Gastrocnemius medialis (tissue), 4 donors: ENCODE results near the gene MT1H. TPM values are rescaled to one million over a fixed set of nuclear protein-coding genes. Genes with fewer than 3 reads are reported as not detected.

Experiments
- ATAC-seq, 2 donors: fragments of 150-250 bp; one replicate each; pipeline ENCODE4 v1.9.1; 2016
- DNase-seq, 2 donors: peaks; one replicate each; pipeline ENCODE4 v3.0.0-alpha.2; 2019
- H3K27ac ChIP-seq, 4 donors: fragments of 200-600 bp; sonication (generic); 1 replicate in 1 of 4; 2 replicates in 3 of 4; pipeline ENCODE4 v1.5.1; 2016 to 2018; ENCODE audit warnings: mild to moderate bottlenecking in 2 of 4, moderate library complexity in 1 of 4
- H3K27me3 ChIP-seq, 3 donors: fragments of 200-600 bp; sonication (generic) in 2 of 3; 1 replicate in 1 of 3; 2 replicates in 2 of 3; pipeline versions ENCODE4 v1.5.1 to v1.6.0; 2016 to 2019; ENCODE audit warnings: mild to moderate bottlenecking in 1 of 3, moderate library complexity in 1 of 3
- H3K36me3 ChIP-seq, 2 donors: fragments of 200-600 bp; sonication (generic) in 1 of 2; one replicate each; pipeline ENCODE4 v1.5.1; 2017 to 2018
- H3K4me1 ChIP-seq, 2 donors: fragments of 200-600 bp; sonication (generic) in 1 of 2; one replicate each; pipeline ENCODE4 v1.5.1; 2016 to 2017; ENCODE audit warnings: mild to moderate bottlenecking in 2 of 2
- H3K4me3 ChIP-seq, 4 donors: fragments of 200-600 bp; sonication (generic) in 3 of 4; 1 replicate in 1 of 4; 2 replicates in 3 of 4; pipeline ENCODE4 v1.5.1; 2016 to 2019; ENCODE audit warnings: mild to moderate bottlenecking in 2 of 4
- H3K9me3 ChIP-seq, 3 donors: fragments of 200-600 bp; sonication (generic) in 2 of 3; 1 replicate in 1 of 3; 2 replicates in 2 of 3; pipeline ENCODE4 v1.5.1; 2016 to 2019
- POLR2A ChIP-seq, 2 donors: fragments of 450-650 bp; IDR thresholded peaks; one replicate each; pipeline ENCODE4 v1.6.1; 2017; ENCODE audit warnings: antibody characterized with exemption in 2 of 2, mild to moderate bottlenecking in 2 of 2, moderate library complexity in 2 of 2
- in situ Hi-C, 4 donors: fragments of 200-750 bp; cut with MboI; loops; one replicate each; pipeline versions ENCODE4 v1.15.0 to v1.8.0; 2017; ENCODE audit warnings: low sequenced_read_pairs in 4 of 4
- intact Hi-C: fragments of 100-400 bp; cut with DNase I; formaldehyde crosslinking; loops from one replicate; pipeline ENCODE4 v1.15.1; 2023; ENCODE audit warnings: low total_unique reads
- total RNA-seq, 4 donors: library from RNA; depleted of rRNA; stranded (reverse); fragments of >200 nt; gene quantifications; one replicate each; pipeline versions ENCODE4 v1.1.0 to v1.2.3, GENCODE V29; 2016
- TF ChIP-seq, protein P1 (sequence below), 5 experiments: fragments of 450-650 bp in 3 of 5; fragments of 200-600 bp in 2 of 5; sonication (generic) in 2 of 5; IDR thresholded peaks in 4 of 5; conservative IDR thresholded peaks in 1 of 5; 1 replicate in 4 of 5; 2 replicates in 1 of 5; pipeline ENCODE4 v1.5.1; 2016 to 2019; ENCODE audit warnings: antibody characterized with exemption in 5 of 5, mild to moderate bottlenecking in 3 of 5, moderate library complexity in 3 of 5

The MT1H gene
- total RNA-seq, 4 donors from 2014 or later, result not detected

DNA sequence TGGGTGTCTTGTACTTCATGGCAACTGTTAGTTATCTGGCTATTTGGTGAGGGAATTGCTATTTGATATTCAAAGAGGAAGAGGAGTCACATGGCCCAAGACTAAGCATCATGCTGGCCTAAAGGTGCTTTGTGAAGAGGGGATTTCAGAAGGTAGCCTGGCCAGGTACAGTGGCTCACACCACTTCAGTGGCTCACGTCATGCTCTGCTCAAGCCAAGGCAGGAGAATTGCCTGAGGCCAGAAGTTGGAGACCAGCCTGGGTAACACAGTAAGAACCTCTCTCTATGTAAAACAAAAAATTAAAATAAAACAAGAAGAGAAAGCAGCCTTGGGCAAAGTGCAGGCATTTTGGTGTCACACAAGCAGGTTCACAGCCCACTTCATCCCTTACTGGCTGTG, 24.3 kb upstream of the MT1H start:
- no peak overlapping the region for H3K4me3 ChIP-seq
- in situ Hi-C loops (no loop called here), intact Hi-C loops (no loop called here)
- no peak overlapping the region for H3K27ac ChIP-seq
- TF ChIP-seq, protein P1, sequence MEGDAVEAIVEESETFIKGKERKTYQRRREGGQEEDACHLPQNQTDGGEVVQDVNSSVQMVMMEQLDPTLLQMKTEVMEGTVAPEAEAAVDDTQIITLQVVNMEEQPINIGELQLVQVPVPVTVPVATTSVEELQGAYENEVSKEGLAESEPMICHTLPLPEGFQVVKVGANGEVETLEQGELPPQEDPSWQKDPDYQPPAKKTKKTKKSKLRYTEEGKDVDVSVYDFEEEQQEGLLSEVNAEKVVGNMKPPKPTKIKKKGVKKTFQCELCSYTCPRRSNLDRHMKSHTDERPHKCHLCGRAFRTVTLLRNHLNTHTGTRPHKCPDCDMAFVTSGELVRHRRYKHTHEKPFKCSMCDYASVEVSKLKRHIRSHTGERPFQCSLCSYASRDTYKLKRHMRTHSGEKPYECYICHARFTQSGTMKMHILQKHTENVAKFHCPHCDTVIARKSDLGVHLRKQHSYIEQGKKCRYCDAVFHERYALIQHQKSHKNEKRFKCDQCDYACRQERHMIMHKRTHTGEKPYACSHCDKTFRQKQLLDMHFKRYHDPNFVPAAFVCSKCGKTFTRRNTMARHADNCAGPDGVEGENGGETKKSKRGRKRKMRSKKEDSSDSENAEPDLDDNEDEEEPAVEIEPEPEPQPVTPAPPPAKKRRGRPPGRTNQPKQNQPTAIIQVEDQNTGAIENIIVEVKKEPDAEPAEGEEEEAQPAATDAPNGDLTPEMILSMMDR (IDR thresholded peaks at IDR 0.05 in 4 of 5, conservative IDR thresholded peaks at IDR 0.05 in 1 of 5), result no peak
- no peak for TF ChIP-seq POLR2A (IDR thresholded peaks at IDR 0.05)
- H3K27me3 ChIP-seq, result peaks cover 2 to 8% (median 7%) of the 10 kb centered on the region in 3 donors
- DNase-seq (no peak), ATAC-seq (no peak)
- no peaks in the 10 kb centered on the region for H3K36me3 ChIP-seq
- no peaks in the 10 kb centered on the region for H3K9me3 ChIP-seq
- peaks cover 0 to 12% of the 10 kb centered on the region in 2 donors for H3K4me1 ChIP-seq

DNA sequence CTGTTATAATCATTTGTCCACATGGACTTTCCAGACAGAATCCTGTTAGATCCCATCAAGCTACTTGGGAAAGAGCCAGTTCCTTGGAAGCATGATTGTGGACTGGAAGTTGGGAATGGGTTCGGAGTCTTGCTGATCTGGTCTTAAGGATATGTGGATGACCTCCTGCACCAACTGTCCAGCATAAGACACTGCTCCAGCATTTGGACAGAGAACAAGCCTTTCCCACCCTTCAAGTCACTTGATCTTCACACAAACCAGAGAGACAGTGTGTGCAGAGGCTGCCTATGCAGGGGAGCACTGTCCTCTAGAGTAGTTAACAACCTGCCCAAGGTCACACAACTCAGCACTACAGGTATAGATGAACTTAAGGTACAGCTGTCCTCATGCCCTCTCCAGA, 23.8 kb upstream of the MT1H start:
- Histone ChIP-seq H3K27ac (no peak overlapping the region), H3K27me3 (peaks cover 2 to 8% (median 7%) of the 10 kb centered on the region in 3 donors), H3K4me3 (no peak overlapping the region), H3K4me1 (peaks cover 0 to 12% of the 10 kb centered on the region in 2 donors), H3K9me3 (no peaks in the 10 kb centered on the region), H3K36me3 (no peaks in the 10 kb centered on the region)
- intact Hi-C loops (no loop called here), in situ Hi-C loops (no loop called here)
- ATAC-seq (no peak), DNase-seq (no peak)
- TF ChIP-seq, protein P1 (IDR thresholded peaks at IDR 0.05 in 4 of 5, conservative IDR thresholded peaks at IDR 0.05 in 1 of 5), result no peak
- no peak for TF ChIP-seq POLR2A (IDR thresholded peaks at IDR 0.05)

DNA sequence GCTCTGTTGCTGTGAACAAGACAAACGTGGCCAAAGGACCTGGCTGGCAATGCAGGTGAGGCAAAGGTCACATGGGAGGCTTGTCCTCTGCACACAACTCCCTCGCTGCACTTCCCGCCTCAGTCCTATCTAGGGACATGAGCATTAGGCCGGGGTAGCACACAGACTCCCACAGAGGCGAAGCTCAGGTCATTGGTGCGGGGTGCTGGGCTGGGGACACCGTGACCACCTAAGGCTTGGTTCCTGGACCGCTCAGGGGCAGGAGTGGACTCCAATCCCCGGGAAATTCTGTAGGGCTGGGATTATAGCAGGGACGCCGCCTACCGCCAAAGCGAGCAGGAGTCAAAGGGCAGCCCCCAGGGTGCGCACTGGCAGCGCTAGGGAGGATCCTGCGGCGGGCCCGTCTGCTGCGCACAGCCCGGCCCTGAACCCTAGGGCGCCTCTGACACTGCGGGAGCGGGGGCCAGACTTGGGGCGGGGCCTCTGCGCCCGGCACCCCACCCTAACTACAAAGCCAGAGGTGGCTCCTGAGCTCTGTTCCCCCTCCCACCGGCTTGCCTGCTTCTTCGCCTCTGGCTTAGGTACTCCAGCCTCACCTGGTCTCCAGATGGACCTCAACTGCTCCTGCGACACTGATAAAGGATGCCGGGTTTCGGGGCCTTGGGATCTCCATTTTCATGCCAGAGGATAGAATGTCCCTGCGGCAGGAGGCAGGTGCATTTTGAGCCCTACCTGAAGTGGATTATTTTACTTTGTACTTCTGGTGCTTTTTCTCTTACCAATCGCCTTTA, 21.8 kb upstream of the MT1H start:
- H3K27me3 ChIP-seq, result peaks cover 2 to 8% (median 7%) of the 10 kb centered on the region in 3 donors
- intact Hi-C loops (no loop called here), in situ Hi-C loops (no loop called here)
- no peak overlapping the region for H3K4me3 ChIP-seq
- H3K9me3 ChIP-seq, result no peaks in the 10 kb centered on the region
- H3K36me3 ChIP-seq, result no peaks in the 10 kb centered on the region
- ATAC-seq (no peak), DNase-seq (no peak)
- no peak for TF ChIP-seq POLR2A (IDR thresholded peaks at IDR 0.05)
- TF ChIP-seq, protein P1 (IDR thresholded peaks at IDR 0.05 in 4 of 5, conservative IDR thresholded peaks at IDR 0.05 in 1 of 5), result no peak
- peaks cover 0 to 12% of the 10 kb centered on the region in 2 donors for H3K4me1 ChIP-seq
- no peak overlapping the region for H3K27ac ChIP-seq

DNA sequence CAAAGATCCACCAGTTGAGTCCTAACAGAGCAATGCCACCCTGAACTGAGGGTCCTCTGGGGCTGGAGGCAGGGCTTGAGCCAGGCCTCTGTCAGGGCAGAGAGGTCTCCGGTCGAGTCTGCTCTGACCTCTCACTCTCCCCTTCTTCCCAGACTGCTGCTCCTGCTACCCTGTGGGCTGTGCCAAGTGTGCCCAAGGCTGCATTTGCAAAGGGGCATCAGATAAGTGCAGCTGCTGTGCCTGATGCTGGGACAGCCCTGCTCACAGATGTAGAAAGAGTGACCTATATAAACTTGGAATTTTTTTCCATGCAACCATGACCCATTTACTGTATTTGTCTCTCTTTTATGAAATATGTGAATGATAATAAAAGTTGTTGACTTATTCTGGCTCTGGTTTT, 20.3 kb upstream of the MT1H start:
- in situ Hi-C loops (no loop called here), intact Hi-C loops (no loop called here)
- H3K36me3 ChIP-seq, result no peaks in the 10 kb centered on the region
- peaks cover 0 to 8% (median 7%) of the 10 kb centered on the region in 3 donors for H3K27me3 ChIP-seq
- no peak overlapping the region for H3K4me3 ChIP-seq
- no peaks in the 10 kb centered on the region for H3K9me3 ChIP-seq
- no peak for DNase-seq
- H3K27ac ChIP-seq, result no peak overlapping the region
- H3K4me1 ChIP-seq, result no peaks in the 10 kb centered on the region
- TF ChIP-seq, protein P1 (IDR thresholded peaks at IDR 0.05 in 4 of 5, conservative IDR thresholded peaks at IDR 0.05 in 1 of 5), result no peak
- TF ChIP-seq POLR2A (IDR thresholded peaks at IDR 0.05), result no peak
- no peak for ATAC-seq
